Epithelial cell of prostate (primary cell): Measurements from ENCODE around the gene SGCD.

Experiments used
- DNase-seq: peaks from one replicate; pipeline ENCODE4 v3.0.0-alpha.2; 2011; ENCODE audit warnings: low read depth, low spot score
- H3K27ac ChIP-seq: fragments of 450-650 bp; 2 replicates; pipeline ENCODE4 v1.5.1; 2017; ENCODE audit warnings: mild to moderate bottlenecking

SGCD gene

DNA sequence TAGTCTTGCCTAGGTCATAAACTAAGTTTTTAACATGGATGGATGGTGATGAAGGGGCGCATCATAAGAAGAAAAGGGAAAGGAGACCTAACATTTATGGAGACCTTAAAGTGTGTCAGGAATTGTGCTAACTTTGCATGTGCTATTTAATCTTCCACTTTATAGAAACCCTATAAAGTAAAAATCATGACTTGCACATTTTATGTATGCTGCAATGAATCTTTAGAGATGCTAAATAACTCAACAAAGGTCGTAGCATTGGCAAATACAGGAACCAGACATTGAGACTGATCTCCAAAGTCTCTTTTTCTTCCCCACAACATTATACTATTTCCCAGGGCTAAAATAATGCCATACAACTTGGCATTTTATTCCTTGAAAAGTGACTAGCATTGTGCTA is 214.6 kb downstream of the SGCD start:
- no peak overlapping the region for H3K27ac ChIP-seq
- no peak for DNase-seq

DNA sequence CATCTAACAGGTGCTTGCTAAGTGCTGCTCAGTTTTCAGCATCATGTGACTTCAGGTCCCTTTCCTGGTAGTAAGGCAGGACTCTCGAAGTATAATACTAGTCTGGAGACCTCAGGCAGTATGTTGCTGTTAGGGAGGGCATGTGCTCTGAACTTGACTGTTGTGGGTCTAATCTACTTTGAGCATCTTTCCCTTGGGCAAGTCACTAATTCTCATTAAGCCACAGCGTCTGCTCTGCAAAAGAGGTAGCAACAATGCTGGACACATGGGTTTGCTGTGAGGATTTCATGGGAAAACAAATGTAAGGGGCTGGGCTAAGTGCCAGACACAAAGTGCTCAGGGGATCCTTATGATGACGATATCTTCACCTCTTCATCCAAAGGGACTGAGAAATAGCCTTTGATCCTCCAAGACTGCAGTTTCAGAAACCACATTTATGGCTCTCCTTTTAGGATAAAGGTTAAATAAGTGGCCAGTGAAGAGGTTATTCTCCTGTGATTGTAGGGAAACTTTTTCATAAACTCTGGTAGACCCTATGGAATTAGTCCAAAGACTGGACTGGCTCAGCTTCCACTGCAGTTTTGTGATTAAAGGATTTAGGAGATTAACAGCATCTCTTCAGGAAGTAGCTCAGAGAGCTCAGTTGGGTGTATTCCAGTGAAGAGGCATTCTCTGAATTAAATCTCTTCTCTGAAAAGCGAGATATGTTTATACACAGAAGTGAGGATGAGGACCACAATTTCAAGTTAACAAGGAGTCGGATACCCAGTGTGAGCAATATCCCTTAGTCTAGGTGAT is 216.6 kb downstream of the SGCD start:
- no peak for DNase-seq
- H3K27ac ChIP-seq = no peak overlapping the region

DNA sequence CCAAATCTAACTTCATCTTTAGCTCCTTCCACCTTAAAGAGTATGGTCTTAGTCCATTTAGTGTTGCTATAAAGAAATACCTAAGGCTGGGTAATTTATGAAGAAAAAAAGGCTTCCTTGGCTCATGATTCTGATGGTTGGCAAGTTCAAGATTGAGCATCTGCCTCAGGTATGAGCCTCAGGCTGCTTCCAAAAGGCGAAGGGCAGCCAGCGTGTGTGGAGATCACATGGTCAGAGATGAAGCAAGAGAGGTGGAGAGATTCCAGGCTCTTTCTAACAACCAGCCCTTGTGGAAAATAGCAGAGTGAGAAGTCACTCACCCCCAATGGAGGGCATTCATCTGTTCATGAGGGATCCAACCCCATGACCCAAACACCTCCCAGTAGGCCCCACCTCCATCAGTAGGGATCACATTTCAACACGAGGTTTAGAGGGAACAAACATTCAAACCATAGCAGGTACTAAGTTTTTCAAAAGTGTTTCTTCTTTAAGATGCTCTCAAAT is 225.9 kb downstream of the SGCD start:
- DNase-seq = no peak
- no peak overlapping the region for H3K27ac ChIP-seq

DNA sequence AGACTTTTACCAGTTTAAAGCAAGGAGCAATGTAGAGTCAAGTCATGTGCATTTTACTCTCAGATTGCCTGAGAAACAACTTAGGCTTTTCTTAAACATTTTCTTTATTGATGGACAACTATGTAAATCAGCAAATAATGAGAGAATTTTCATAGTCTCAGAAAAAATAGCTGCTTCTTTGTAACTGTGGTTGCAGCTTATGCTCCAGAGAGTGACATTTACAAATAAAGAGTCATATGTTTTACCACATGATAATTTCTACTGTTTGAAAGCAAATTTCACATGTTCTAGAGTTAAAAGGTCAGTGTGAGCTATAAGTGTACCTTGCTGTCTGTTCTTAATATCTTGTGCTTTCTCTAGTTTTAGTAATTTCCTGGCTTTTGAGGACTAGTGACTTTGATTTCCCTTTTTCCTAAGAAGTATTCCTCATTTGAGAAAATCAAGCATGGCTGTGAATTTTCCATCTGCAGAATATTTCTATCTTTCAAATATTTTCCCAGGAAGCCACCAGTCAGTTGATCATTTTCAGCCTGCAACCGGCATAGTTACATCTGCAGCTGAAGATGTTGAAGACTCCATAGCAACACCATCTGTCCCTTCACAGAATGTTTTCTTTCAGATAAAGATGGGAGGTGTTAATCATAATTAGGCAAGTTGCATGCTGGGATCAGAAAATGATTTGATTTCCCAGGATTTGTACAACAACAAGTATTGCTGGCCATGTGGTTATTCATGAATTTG is 229.9 kb downstream of the SGCD start:
- no peak overlapping the region for H3K27ac ChIP-seq
- DNase-seq = no peak

DNA sequence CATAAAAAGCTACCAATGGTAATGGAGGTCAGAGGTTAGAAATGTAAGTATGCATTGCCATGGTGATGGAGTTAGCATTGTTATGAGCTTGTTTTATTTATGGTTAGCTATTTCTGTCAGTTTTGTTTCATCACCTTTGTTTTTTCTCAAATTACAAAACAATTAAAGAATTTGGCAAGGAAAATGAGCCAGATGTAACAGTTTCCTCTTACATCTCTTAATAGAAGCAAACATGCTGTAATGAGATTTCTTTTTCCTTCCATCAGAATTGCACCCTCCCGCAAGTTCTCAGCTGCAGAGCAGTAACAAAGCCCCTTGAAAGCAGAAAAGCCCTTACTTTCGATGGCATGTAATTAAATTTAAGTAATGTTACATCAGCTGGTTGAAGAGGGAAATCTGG is 233.0 kb downstream of the SGCD start:
- H3K27ac ChIP-seq = no peak overlapping the region
- no peak for DNase-seq

DNA sequence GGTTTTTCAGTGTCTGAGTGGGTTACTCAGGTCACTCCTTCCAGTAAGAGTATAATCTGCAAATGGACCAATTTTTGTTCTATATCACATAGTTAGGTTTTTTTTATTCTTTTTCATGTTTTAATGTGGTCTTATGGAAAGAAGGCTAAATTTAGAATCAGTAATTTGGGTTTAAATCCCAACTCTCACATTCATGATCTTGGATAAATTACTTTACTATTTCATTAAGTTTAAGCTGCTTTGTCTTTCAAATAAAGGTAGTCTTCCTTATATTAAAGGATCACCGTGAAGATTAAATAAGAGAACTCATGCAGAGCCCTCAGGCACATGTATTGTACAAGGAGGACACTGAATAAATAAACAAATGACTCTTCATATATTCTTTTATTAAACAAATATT is 234.7 kb downstream of the SGCD start:
- H3K27ac ChIP-seq = no peak overlapping the region
- no peak for DNase-seq

DNA sequence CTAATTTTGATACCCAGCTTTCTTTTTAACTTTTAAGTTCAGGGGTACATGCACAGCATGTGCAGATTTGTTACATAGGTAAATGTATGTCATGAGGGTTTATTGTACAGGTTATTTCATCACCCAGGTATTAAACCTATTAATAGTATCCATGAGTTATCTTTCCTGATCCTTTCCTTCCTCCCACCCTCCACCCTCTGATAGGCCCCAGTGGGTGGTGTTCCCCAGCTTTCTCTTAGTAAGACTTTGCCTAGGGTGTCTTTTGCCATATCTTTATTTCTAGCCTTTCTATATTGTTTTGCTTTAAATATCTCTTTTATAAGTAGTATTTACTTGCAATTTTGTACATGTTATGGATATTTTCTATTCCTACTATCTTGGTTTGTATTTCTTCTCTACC is 243.7 kb downstream of the SGCD start:
- DNase-seq = no peak
- no peak overlapping the region for H3K27ac ChIP-seq

DNA sequence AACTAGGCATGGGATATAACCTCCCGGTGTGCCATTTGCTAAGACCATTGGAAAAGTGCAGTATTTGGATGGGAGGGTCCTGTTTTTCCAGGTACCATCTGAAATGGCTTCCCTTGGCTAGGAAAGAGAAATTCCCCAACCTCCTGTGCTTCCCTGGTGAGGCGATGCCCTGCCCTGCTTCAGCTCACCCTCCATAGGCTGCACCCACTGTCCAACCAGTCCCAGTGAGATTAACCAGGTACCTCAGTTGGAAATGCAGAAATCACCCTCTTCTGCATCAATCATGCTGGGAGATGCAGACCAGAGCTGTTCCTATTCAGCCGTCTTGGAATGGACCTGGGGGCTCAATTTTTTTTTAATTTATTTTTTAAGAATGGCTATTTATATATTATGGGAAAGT is 254.8 kb downstream of the SGCD start:
- H3K27ac ChIP-seq = no peak overlapping the region

DNA sequence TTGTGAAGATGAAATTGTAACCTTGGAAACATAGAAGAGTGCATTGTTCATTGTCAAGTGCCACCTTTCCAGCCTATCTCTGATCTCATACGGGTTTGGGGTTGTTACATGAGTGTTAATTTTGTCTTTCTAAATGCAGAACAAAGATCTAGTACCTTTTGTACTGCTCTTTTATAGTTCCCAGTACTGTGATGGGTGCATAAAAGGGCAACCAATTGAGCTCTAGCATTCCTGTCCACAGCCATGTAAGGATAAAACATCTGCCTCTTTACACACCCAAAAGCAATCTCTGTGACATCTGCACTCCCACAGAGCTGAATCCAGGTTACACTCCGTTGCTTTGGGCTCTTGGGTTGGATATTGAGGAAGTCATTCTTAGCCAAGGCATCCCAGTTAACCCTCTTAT is 255.2 kb downstream of the SGCD start:
- DNase-seq = no peak
- H3K27ac ChIP-seq = no peak overlapping the region

More for the DNA sequence above, 254.8 kb downstream of the SGCD start:
- DNase-seq = no peak

DNA sequence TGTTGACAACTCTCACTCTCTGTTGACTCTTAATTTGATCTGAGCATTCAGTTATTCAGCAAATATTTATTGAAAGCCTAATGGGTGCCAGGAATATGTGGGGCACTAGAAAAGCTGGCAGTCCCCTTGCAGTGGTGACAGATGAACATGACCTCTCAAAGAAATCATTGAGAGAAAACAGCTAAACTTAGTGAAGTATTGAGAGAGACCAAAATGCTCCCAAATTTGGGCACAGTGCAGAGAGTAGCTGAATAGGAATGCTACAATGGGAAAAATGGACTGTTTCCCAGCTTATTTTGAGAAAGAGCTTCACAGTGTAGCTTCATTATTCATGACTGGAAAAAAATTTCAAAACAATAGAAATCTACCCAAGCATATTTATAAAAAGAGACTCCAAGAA is 257.9 kb downstream of the SGCD start:
- H3K27ac ChIP-seq = no peak overlapping the region
- DNase-seq = no peak

DNA sequence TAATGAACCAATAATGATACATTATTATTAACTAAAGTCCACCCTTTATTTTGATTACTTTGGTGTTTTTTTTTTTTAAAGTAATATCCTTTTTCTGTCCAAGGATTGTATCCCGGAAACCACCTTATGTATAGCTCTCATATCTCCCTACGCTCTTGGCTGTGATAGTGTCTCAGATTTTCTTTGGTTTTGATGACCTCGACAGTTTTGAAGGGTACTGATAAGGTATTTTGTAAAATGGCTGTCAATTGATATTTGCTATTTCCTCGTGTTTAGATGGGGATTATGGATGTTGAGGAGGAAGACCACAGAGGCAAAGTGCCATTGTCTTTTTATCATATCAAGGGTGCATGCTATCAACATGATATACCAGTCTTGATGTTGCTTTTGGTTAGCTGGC is 259.0 kb downstream of the SGCD start:
- no peak overlapping the region for H3K27ac ChIP-seq
- no peak for DNase-seq

DNA sequence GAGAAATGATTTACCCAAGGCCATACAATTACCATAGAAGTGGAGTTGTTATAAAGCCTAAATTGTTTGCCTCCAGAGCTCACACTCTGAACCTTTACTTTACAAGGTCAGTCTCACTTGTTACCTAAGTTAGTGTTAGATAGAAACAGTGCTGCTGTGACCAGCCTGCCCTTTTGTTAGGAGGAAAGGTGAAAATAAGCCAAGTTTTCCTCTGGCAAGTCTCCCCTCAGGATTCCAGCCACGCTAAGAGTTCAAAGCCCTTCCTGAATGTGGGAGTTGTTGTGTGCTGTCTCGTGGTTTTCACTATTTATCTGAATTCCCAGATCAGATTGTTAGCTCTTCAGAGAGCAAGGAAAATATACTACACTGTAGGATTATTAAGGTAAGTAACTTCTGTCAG is 260.0 kb downstream of the SGCD start:
- H3K27ac ChIP-seq = no peak overlapping the region

DNA sequence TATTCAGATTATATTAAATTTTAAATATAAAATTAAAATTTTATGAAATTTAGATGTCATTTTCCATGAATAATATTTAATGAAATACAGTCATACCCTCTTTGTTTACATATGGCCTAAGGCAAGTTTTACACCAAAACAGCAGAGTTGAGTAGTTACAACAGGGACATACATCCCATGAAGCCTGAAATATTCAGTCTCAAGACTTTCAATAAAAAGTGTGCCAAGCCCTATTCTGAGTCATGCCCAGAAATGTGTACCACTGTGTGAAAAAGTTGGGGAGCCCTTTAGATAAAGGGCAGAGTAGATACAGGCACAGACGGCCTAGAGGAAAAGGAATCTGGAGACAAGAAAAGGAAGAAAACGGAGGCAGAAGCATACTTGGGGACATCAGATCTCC is 261.3 kb downstream of the SGCD start:
- DNase-seq = no peak
- no peak overlapping the region for H3K27ac ChIP-seq

More for the DNA sequence above, 260.0 kb downstream of the SGCD start:
- no peak for DNase-seq

DNA sequence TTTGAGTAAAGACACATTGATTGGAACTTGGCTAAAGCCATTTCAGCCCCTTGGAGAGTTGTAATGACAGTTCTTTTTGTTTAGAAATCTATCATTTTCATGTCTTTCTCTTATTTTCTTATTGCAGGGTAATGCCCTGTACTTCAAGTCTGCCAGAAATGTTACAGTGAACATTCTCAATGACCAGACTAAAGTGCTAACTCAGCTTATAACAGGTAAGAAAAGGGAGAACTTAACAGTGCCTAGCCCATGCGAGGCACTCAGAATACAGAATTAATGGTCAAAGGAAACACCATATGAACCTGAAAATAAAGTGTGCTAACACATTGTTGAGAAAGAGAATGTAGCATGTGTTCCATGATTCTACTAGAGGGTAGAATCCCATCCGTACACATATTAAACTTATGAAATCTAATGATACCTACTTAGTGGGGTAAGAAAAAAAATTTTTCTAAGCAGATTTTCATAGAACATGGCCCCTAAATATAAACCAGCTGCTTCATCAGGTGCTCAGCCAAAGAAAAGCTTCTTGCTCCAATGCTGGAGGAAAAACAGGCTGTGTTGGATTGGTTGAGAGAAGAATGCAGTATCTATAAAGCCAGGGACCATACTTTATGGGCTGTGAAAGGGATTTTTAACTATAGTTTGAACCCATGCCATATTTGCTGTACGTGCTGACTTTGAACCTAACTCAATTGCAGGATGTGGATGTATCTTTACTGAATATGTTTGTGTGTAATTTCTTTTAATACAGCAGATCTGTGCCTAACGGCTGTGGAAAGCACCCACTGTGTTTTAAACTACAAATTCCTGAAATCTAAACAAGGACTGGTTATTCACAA is 262.4 kb downstream of the SGCD start:
- no peak overlapping the region for H3K27ac ChIP-seq
- DNase-seq = no peak

DNA sequence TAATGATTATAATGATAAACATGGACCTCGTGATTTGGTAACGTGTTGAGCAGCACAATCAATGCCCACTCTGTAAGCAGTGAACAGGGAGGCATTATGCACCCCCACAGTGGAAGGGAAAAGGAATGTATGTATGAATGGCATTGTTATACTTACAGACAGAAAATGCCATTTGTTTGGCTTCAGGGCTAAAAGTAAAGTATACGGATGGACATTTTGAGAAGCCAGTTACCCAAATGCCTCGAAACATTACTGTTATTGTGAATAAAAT is 262.9 kb downstream of the SGCD start:
- DNase-seq = no peak
- no peak overlapping the region for H3K27ac ChIP-seq

DNA sequence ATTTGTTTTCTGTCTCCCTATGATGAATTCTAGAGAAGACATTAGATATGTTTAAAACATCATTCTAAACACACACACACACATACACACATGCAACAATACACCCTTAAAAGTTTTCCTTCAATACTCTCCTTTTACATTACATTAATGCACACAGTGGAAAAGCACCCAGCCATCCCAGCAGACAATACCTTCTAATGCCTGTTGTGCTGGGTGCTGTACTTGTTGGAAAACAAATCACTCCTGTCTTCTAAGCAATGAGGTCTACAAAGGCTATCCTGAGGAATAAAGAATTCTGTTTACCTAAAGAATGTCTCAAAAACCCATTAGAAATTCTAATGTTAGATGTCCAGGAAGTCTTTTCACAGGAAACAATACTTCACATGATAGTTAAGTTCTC is 264.0 kb downstream of the SGCD start:
- DNase-seq = no peak
- H3K27ac ChIP-seq = no peak overlapping the region

DNA sequence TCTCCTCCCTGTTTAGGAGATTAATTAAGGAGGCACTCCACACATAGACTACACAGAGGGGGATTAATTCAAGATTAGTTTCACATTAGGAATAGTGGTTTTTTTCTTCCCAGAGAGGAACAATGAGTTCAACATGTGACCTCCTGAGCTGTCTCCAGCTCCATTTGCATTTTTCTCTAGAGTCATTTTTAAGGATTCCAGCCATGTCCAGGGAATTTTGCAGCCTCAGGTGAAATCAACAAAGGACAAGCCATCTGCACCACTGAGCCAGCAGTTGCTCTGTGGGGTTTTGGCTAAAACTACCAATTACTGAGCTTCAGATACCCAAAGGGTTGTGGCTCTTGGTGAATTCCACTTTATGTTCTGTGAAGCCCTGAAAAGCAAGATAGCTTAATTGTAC is 264.7 kb downstream of the SGCD start:
- H3K27ac ChIP-seq = no peak overlapping the region

DNA sequence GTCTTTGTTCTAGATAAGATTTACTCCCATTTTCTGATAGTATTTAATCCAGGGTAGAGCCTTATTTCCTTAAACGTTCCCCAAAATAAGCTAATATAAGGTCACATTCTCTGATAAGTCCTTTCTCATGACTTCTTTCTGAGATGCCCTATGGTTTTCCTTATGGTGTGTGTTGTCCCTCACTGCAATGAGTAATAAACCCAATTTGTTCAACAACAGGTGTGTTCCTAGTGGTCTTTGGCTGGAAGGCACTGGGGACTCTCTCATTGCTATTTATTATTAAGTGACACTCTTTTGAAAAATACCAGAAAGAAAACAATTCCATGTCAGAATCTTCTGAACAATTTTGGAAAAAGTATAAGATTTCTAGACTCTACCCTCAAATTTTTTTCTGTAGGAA is 266.6 kb downstream of the SGCD start:
- no peak for DNase-seq
- no peak overlapping the region for H3K27ac ChIP-seq

More for the DNA sequence above, 264.7 kb downstream of the SGCD start:
- DNase-seq = no peak

DNA sequence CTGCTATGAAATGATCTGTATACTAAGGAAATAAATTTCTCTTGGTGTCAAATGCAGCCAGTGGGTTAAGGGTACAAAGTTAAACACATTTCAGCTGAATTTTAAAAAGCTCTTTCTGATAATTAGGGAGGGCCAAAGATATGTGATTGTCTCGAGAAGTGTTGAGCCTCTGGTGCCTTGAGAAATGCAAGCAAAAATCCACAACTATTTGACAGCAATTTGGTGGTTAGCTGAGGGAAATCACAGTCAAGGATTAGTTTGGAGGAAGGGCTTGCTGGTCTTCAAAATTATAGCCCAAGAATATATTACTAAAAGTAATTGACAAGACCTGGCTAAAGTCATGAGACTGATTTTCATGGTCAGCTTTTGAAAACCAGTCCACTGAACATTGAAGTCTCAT is 267.4 kb downstream of the SGCD start:
- H3K27ac ChIP-seq = no peak overlapping the region
- DNase-seq = no peak

DNA sequence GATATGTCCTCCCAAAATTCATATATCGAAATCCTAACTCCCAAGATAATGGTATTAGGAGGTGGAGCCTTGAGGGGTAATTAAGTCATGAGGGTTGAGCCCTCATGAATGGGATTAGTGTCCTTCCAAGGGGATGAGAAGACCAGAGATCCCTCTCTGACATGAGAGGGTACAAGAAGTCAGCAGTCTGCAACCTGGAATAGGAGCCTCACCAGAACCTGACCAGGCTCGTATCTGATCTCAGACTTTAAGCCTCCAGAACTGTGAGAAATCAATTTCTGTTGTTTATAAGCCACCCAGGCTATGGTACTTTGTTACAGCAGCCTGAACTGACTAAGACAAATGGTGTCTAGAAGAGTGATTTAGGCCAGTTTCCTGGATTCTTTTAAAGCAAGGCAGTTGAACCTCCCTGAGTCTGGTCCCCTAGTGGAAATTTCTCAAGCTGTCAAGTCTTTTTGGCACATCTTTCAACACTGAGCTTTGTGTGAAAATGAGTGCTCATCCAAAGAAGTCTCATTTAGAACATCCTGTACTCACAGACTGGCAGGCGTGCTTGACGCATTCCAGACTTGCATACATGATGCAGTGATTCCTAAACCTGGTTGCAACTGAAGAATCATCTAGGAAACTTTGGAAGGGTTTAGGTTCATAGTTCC is 268.3 kb downstream of the SGCD start:
- DNase-seq = no peak
- H3K27ac ChIP-seq = no peak overlapping the region

DNA sequence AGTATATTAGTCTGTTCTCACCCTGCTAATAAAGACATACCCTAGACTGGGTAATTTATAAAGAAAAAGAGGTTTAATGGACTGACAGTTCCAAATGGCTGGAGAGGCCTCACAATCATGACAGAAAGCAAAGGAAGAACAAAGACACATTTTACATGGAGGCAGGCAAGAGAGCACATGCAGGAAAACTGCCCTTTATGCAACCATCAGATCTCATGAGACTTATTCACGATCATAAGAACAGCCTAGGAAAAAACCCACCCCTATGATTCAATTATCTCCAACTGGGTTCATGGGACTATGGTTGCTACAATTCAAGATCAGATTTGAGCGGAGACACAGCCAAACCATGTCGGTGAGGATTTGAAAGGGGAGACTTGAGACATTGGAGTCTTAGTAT is 270.3 kb downstream of the SGCD start:
- DNase-seq = no peak
- no peak overlapping the region for H3K27ac ChIP-seq
